HG02571 (cell line): ENCODE measurements around the gene SZT2.
"Not testable (repeated sequence)": the region's sequence is repeated elsewhere in the genome, so short reads cannot be mapped to it uniquely, and the experiment has no call there.

ENCODE experiments used
- ATAC-seq: cut with Tn5 transposase; IDR thresholded peaks from one replicate; pipeline ENCODE4 v1.9.1; 2021; ENCODE audit warnings: mild to moderate bottlenecking, moderate library complexity; ENCODE audit not compliant: unreplicated experiment

The SZT2 gene

DNA sequence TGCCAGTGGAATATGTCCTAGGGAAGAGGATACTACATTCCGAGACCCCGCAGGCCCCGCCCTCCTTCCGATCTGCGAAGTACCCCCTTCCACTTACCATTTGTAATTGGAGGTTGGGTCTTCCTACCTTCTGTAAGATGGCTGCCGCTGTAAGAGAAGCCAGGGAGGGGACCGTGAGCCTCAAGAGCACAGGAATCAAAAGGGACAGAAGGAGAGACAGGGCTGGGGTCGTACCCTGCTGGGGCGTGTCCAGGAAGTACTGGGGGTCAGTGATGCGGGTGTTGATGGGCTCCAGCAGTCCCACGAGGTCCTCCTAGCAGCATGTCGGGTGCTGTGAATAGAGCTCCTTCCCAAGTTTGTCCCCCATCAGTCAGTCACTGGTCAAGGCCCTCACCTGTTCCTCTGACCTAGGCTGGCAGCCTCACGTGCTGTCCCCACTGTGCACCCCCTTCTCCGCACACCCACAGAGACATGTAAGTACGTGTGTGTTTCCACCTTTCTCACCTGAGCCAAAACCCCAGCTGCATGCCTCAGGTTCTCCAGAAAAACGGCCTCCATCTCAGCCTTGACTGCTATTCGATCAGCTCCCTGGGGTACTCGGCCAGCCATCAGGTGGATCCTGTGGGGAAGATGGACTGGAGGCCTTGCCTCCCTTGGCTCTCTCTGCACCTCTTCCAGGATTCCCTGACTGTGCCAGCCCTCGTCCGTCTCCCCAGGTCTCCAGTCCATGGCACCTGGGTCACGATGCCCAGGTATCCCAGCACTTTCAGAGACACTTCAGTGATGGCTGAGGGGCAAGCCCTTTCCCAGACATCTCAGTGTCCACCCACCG is 62.2 kb downstream of the SZT2 start:
- no peak for ATAC-seq

DNA sequence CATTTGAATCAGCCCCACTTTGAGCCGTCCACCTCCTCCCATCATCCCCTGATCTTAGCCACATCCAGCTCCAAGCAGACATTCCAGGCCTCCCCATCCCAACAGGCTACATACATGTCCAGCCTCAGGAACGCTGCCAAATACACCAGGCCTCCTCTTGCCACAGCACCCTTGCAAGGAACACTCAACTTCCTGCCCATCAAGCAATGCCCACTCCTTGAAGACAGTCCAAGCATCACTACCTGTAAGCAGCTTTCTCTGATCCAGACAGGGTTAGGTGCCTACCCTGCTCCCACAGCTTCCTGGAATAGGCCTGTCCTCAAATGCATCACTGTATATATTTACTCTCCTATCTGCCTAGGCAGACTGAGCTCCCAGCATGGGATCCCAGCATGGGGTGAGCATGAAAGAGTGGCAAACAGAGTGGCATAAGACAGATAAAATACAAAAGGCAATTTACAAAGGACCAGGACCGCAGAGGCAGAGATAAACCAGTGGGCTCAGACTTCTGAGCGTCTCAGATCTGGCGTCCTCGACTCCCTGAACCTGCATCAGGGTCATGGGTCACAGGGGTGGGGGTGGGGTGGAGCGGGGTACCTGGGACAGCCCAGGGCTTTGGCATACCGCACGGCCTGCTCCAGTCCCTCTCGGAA is 63.2 kb downstream of the SZT2 start:
- no peak for ATAC-seq

DNA sequence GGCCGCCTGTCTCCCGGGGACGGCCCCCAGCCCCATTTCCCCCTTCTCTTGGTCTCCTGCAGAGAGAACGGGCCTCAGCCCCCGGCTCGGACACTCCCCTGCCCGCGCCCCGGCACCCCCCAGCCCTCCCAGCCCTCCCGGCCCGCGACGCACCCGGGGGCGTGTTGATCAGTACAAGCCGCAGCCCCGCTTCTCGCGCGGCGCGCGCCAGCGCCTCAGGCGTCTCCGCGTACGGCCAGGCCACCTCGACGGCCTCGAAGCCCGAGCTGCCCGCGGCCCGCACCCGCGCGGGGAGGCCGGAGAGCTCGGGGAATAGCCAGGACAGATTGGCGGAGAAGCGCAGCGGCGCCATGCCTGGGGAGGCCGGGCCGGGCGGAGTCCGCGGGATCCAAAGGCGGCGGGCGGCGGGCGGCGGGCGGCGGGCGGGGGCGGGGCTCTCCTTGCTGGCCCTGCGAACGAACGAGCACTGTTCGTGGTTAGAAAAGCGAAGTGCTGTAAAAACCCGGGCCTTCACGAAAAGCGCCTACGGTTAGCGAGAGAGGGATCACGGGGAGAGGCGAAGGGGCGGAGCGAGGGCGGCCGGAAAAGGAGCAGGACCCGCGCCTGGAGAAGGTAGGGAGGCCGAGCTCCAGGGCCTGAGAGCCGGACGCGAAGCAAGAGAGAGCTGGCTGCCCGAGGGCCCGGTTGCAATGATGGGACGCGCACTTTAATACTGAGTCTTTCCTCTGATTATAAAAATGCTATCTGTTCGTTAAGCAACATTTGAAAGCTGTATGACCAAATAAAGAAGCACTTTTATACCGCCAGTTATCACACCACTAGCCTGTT is 64.0 kb downstream of the SZT2 start, which contains the start of gene HYI:
TSS of gene HYI (minus strand) at position 490 of the 828 bp plus-strand sequence. CDS start at position 352, 138 bp downstream.
- peak; percentile 45 for ATAC-seq

DNA sequence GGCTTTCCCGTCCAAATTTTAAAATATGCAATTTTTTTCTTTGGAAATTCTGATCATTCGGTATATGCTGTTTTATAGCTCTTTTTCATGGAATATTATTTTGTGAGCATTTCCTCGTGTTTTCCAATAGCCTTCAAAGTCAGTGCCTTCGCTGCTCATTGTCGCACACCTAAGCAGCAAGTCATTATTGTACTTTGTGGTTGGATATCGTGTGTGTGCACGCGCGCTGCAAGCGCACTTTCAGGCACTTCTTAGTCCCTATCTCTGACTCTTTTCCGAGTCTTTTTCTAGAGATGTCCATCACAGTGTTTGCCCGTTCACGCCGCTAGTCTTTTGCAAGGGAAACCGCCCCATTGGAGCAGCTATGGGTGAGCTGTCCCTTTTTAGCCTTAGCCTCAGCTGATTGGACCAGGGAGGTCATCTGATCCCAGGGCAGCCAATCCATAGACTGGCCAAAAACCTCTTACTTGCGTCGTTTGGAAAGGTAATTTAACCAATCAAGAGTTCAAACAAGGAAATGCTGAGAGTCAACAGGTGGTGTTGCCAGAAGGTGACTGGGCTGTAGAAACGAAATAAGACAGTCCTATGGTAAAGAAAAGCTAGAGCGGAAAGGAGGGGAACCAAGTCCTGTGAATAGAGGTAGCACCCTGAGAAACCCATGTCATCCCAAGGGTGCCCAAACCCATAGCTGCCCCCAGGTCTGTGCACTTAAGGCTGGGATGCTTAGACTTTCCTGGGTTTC is 64.7 kb downstream of the SZT2 start:
- peak; percentile 53 for ATAC-seq

DNA sequence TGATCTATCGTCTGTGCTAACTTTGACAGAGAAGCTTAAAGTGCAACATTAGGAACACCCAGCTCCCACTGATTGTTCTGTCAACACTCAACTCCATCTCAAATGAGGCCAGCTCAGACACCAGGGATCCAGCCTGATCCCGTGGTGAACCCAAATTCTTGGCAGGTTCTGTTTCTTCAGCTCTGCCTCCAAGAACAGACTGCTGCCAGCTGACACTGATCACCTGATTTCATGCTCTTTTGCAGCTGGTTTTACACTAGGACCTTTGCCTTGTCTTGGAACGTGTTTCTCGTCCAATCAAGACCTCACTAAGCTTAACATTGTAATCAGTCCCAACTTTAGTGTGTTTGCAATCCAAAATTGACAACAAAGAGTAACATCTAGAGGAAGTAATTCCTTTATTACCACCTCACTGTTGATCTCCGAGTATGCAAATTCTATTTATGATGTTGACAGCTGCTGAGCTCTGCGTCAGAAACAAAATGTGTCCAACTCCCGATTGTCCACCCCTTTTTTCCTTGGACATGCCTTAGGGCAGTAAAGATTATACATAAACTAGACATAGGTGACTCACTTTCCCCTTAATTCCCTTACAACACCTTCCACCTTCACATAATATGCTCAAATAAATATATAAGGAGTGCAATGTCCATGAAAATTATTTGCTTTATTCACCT is 65.7 kb downstream of the SZT2 start:
- ATAC-seq: no peak

DNA sequence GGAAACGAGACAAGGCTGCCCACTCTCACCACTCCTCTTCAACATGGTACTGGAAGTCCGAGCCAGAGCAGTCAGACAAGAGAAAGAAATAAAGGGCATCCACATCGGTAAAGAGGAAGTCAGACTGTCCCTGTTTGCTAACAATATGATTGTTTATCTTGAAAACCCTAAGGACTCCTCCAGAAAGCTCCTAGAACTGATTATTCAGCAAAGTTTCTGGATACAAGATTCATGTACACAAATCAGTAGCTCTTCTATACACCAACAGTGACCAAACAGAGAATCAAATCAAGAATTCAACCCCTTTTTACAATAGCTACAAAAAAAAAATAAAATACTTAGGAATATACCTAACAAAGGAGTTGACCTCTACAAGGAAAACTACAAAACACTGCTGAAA is 68.7 kb downstream of the SZT2 start:
- ATAC-seq: not testable (repeated sequence)

DNA sequence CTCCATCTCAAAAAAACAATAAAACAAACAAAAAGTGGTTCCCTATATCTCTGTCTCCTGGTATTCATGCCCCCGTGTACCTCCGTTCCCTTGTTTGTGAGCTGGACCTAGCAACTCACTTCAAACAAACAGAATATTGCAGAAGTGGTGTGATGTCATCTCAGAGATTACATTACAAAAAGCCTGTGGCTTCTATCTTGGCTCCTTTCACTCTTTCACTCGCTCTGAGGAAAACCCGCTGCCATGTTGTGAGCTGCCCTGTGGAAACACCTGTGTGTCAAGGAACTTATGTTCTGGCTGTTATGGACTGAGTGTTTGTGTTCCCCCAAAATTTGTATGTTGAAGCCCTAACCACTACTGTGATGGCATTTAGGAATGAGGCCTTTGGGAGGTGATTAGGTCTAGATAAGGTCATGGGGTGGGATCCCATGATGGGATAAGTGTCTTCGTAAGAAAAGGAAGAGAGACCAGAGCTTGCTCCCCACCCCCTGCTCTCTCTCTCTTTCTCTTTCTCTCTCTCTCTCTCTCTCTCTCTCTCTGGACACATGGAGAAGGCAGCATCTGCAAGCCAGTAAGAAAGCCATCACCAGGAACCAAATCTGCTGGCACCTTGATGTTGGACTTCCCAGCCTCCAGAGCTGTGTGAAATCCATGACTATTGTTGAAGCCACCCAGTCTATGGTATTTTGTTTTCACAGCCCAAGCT is 71.4 kb downstream of the SZT2 start:
- no peak for ATAC-seq

DNA sequence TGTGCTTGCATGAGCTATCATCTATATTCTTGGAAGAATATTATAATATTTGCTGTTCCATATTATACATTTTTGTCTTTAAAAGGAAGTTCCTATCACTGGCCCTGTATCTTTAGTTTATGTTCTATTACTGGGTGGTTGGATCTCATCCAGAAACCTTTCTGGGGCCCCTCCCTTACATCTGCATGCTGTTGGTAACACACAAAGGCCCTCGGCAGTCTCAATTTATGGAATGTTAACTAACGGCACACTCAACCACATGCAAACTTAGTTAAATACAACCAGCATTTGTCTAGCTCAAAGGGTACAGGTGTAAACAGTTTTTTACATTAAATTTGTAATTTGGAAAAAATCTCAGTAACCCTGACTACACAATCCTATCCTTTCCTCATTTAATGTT is 73.8 kb downstream of the SZT2 start:
- no peak for ATAC-seq

DNA sequence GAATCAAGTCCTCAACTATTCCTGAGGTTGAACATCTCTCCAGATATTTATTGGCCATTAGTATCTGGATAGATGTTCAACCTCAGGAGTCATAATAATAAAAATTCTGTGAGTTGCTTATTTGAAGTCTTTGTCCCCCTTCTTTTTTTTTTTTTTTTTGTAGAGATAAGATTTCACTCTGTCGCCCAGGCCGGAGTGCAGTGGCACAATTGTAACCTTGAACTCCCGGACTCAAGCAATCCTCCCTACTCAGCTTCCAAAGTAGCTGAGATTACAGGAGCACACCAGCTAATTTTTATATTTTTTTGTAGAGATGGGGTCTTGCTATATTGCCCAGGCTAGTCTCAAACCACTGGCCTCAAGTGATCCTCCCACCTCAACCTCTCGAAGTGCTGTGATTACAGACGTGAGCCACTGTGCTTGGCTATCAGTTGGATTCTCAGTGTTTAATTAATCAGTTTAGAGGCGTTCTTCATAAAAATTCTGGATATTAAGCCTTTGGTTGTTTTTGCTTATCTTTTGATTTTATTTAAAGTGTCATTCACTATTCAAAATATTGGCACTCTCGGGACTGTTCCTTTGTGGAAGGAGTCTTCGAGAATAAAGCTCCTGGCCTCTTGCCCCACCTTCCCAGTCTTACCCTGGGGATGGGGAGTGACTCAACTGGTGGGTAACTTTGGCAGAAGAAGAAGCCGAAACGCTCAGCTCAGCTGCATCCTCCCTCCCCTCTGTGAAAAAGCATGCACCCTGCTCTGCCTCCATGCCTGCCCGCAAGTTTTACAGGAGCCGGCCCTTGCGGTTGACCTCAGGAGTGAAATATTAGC is 75.2 kb downstream of the SZT2 start:
- no peak for ATAC-seq

DNA sequence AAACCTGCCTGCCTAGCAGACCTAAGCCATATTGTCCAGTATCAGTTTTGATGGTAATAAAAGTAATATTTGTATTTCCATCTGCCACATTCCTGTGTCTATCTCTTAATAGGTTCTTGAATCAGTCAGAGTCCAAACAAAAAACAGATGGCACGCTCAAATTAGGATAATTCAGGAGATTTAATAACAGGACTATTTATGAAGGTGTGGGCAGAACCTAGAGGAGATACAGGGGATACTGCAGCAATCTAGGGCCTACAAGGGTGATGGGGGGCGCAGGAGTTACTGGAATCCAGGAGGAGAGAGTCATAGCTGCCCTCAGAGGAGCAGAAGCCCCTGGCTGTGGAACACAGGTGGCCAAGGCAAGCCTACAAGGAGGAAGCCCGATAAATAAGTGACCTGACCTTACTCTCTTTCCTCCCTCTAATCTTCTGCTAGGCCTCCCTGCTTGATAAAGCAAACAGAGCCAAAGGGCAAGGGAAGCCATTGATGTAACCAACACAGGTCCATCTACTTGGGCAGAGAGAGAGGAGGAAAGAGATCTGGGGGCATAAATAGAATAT is 75.9 kb downstream of the SZT2 start:
- no peak for ATAC-seq

DNA sequence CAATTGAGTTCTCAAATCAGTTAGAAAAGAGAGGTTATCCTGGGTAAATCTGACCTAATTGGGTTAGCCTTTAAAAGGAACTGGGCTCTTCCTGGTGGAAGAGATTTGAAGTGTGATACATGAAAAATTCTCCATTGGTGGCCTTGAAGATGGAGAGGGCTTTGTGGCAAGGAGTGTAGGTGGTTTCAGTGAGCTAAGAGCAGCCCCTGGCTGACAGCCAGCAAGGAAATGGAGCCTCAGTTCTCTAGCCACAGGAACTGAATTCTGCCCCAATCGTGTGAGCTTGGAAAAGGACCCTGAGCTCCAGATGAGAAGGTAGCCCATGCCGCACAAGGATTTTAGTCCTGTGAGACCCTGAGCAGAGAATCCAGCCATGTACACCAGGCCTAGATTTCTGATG is 76.7 kb downstream of the SZT2 start:
- ATAC-seq: no peak

DNA sequence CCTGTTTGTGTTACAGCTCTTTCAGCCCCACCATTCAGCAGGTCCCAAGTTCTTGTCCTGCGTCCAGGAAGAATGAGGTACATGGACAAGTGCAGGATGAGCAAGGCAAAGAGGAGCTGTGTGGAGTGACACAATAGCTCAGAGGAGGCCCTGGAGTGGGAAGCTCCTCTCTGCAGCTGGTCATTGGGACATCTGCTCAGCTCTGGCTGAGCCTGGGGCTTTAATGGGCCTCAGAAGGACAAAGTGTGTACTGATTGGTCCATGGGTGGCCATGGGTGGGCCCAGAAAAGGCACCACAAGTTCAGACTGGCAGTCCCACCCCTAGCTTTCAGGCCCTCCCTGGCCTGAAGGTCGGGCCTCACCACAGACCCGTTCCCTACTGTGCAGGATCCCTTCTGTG is 78.7 kb downstream of the SZT2 start:
- ATAC-seq: no peak

DNA sequence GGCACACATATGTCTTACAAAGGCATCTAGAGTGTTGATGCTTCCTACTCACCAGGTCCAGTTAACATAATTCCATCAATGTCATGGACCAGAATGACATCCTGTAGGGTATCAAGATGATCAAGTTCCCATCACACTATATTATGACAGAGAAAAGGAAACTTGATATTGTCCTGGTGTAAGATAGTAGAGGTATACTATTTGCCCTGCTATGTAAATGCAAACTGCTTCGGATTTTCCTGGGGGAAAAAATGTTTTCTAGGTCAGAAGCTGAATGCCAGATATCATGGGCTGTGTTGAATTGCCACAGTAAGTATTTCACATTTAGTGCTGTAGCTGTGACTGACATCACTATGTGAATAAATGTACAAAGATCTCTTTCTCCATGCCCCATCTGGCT is 80.2 kb downstream of the SZT2 start:
- no peak for ATAC-seq

DNA sequence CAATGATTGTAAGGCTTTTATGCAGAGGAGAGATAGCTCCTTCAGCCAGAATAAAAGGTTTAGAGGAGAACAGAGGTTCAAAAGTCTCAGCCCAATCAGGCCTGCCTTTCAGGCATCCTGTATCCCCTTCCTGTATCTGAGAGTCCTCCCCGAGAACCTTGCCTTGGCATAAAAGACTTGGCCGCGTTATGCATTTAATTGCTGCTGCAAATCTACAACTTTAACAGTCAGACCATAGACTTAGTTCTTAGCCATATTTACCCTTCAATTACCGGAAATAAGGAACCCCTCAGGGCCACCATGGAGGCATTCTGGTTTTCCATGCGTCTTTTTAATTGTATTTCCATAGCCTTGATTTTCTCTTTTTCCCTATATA is 82.4 kb downstream of the SZT2 start:
- no peak for ATAC-seq

DNA sequence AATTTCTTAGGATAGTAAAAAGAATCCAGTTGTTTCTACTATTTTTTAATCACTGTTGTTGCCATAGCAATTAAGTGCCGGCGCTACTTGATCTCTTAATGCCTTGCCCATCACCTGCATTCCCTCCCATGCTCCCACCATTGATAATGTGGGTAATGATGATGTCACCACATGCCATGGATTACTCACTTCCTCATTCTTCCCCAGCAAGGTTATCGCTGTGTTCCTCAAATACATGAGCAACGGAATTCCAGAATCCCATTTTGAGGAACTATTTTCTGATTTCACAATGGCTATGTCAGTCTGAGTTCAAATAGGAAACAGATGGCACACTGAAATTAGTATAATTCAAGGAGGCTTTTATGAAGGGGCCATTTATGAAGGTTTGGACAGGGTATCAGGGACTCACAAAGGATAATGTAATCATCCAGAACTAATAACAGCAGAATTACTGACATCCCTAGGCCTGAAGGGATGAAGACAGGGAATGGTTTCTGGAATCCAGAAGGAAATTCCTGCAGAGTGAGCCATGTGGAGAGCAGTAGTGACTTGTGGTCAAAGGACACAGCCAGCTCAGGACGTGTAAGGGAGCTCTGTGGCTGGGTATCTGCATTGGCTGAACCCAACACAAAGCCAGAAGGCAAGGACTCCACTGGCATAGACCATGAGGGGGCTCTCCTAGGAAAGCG is 82.9 kb downstream of the SZT2 start:
- not testable (repeated sequence) for ATAC-seq

DNA sequence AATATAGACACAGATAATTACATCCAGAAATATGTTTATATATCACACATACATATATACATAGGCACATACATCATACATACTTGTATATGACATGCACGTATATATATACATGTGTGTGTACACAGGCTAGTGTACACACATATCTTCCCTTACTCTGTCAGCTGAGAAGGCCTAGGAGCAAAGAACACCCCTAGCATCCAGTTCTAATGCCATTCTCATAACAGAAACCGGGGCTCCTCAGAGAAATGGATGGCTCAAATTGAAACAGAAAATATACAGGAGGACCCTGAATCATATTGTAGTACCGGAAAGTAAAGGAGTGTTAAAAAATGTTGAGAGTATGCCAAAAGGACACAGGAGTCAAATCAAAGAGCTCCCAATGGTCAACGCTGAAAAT is 83.8 kb downstream of the SZT2 start:
- ATAC-seq: no peak

DNA sequence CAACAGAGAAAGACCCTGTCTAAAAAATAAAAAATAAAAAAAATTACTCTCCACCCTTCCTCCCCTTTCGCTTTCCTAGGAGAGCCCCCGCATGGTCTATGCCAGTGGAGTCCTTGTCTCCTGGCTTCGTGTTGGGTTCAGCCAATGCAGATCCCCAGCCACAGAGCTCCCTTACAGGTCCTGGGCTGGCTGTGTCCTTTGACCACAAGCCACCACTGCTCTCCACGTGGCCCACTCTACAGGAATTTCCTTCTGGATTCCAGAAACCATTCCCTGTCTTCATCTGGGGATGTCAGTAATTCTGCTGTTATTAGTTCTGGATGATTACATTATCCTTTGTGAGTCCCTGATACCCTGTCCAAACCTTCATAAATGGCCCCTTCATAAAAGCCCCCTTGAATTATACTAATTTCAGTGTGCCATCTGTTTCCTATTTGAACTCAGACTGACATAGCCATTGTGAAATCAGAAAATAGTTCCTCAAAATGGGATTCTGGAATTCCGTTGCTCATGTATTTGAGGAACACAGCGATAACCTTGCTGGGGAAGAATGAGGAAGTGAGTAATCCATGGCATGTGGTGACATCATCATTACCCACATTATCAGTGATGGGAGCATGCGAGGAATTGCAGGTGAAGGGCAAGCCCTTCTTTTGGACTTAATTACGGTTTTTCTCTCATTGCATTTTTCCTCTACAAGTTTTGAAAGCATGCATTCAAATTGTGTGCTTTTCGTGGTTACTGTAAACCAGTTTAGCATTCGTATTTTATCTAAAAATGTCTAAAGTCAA is 86.1 kb downstream of the SZT2 start:
- not testable (repeated sequence) for ATAC-seq
